Measurements from ENCODE around the gene PRM2.

PRM2 gene

GRCh38 chr16:11249233-11250061 lies 26.8 kb downstream of the PRM2 start:
- Histone ChIP-seq H4K20me1 (ENCODE audit: low read depth, low read length) (no peaks in the 10 kb centered on the region), H3F3A (ENCODE audit: insufficient read depth) (peaks cover 11% of the 10 kb centered on the region), H3K36me3 (ENCODE audit: low read length) (no peaks in the 10 kb centered on the region), H3K4me2 (ENCODE audit: low read depth, low read length, poor library complexity, severe bottlenecking) (no peak overlapping the region), H3K9me2 (replicated peaks; ENCODE audit: insufficient read depth, low read length) (no peaks in the 10 kb centered on the region), H3K9me3 (ENCODE audit: insufficient read depth, low read length) (no peaks in the 10 kb centered on the region), H3K27me3 (ENCODE audit: low read length) (no peaks in the 10 kb centered on the region), H2AFZ (ENCODE audit: low read depth, low read length, severe bottlenecking) (no peak overlapping the region), H3K79me2 (ENCODE audit: insufficient read depth, low read length) (no peaks in the 10 kb centered on the region), H3K9ac (ENCODE audit: low read length) (no peak overlapping the region), H3K27ac (ENCODE audit: low read depth, low read length) (no peak overlapping the region), H3K4me3 (ENCODE audit: insufficient read depth, low read length, poor library complexity, severe bottlenecking) (no peak overlapping the region)
- TF ChIP-seq EZH2phosphoT487 (conservative IDR thresholded peaks at IDR 0.05; ENCODE audit: low read length) (no peak), CTCF (IDR thresholded peaks at IDR 0.05; ENCODE audit: insufficient read depth, low read length, poor library complexity, severe bottlenecking) (no peak)

- Histone ChIP-seq H2AFZ (ENCODE audit: low read depth, low read length, severe bottlenecking) (no peak overlapping the region), H3K27me3 (ENCODE audit: low read length) (no peaks in the 10 kb centered on the region), H4K20me1 (ENCODE audit: low read depth, low read length) (no peaks in the 10 kb centered on the region), H3K4me2 (ENCODE audit: low read depth, low read length, poor library complexity, severe bottlenecking) (no peak overlapping the region), H3K9me2 (replicated peaks; ENCODE audit: insufficient read depth, low read length) (no peaks in the 10 kb centered on the region), H3K9me3 (ENCODE audit: insufficient read depth, low read length) (no peaks in the 10 kb centered on the region), H3K36me3 (ENCODE audit: low read length) (no peaks in the 10 kb centered on the region), H3K9ac (ENCODE audit: low read length) (no peak overlapping the region), H3K4me3 (ENCODE audit: insufficient read depth, low read length, poor library complexity, severe bottlenecking) (no peak overlapping the region), H3K79me2 (ENCODE audit: insufficient read depth, low read length) (no peaks in the 10 kb centered on the region), H3F3A (ENCODE audit: insufficient read depth) (no peaks in the 10 kb centered on the region), H3K27ac (ENCODE audit: low read depth, low read length) (no peak overlapping the region)
- TF ChIP-seq CTCF (IDR thresholded peaks at IDR 0.05; ENCODE audit: insufficient read depth, low read length, poor library complexity, severe bottlenecking) (no peak), EZH2phosphoT487 (conservative IDR thresholded peaks at IDR 0.05; ENCODE audit: low read length) (no peak)
Observed at GRCh38 chr16:11248133-11248532, 28.1 kb downstream of the PRM2 start.

- H3K4me2 ChIP-seq (ENCODE audit: low read depth, low read length, poor library complexity, severe bottlenecking): no peak overlapping the region
- no peaks in the 10 kb centered on the region for H3K36me3 ChIP-seq (ENCODE audit: low read length)
- no peaks in the 10 kb centered on the region for H3K9me3 ChIP-seq (ENCODE audit: insufficient read depth, low read length)
- H3K9me2 ChIP-seq (replicated peaks; ENCODE audit: insufficient read depth, low read length): no peaks in the 10 kb centered on the region
- H4K20me1 ChIP-seq (ENCODE audit: low read depth, low read length): no peaks in the 10 kb centered on the region
- H3K27me3 ChIP-seq (ENCODE audit: low read length): no peaks in the 10 kb centered on the region
- H3F3A ChIP-seq (ENCODE audit: insufficient read depth): no peaks in the 10 kb centered on the region
- H3K79me2 ChIP-seq (ENCODE audit: insufficient read depth, low read length): no peaks in the 10 kb centered on the region
- no peak overlapping the region for H3K4me3 ChIP-seq (ENCODE audit: insufficient read depth, low read length, poor library complexity, severe bottlenecking)
- H3K9ac ChIP-seq (ENCODE audit: low read length): no peak overlapping the region
- no peak for TF ChIP-seq EZH2phosphoT487 (conservative IDR thresholded peaks at IDR 0.05; ENCODE audit: low read length)
- TF ChIP-seq CTCF (IDR thresholded peaks at IDR 0.05; ENCODE audit: insufficient read depth, low read length, poor library complexity, severe bottlenecking): no peak
- no peak overlapping the region for H3K27ac ChIP-seq (ENCODE audit: low read depth, low read length)
- H2AFZ ChIP-seq (ENCODE audit: low read depth, low read length, severe bottlenecking): no peak overlapping the region
Observed at GRCh38 chr16:11245988-11246387, 30.3 kb downstream of the PRM2 start.
